ENCODE data around the gene LRBA.

Gene LRBA

GRCh38 chr4:150231107-150231770, 783.8 kb downstream of the LRBA start:
- Mint-ChIP-seq H3K36me3 (ENCODE audit: low read depth) (no peaks in the 10 kb centered on the region), H3K9me3 (no peaks in the 10 kb centered on the region), H3K27me3 (ENCODE audit: low read depth) (peaks cover 6% of the 10 kb centered on the region), H3K4me3 (no peak overlapping the region), H3K27ac (no peak overlapping the region), H3K4me1 (ENCODE audit: low read depth) (no peaks in the 10 kb centered on the region)
- no peak for DNase-seq (ENCODE audit: low spot score)

- DNase-seq (ENCODE audit: low spot score) = no peak
- H3K27ac Mint-ChIP-seq = no peak overlapping the region
- peaks cover 5% of the 10 kb centered on the region for H3K27me3 Mint-ChIP-seq (ENCODE audit: low read depth)
- H3K4me1 Mint-ChIP-seq (ENCODE audit: low read depth) = no peaks in the 10 kb centered on the region
- no peak overlapping the region for H3K4me3 Mint-ChIP-seq
- H3K9me3 Mint-ChIP-seq = no peaks in the 10 kb centered on the region
- no peaks in the 10 kb centered on the region for H3K36me3 Mint-ChIP-seq (ENCODE audit: low read depth)
These were observed 784.5 kb downstream of the LRBA start for GRCh38 chr4:150230561-150230960.

GRCh38 chr4:150229520-150229919, 785.6 kb downstream of the LRBA start:
- H3K4me1 Mint-ChIP-seq (ENCODE audit: low read depth) = no peaks in the 10 kb centered on the region
- no peaks in the 10 kb centered on the region for H3K36me3 Mint-ChIP-seq (ENCODE audit: low read depth)
- DNase-seq (ENCODE audit: low spot score) = no peak
- H3K27me3 Mint-ChIP-seq (ENCODE audit: low read depth) = peaks cover 5% of the 10 kb centered on the region
- H3K9me3 Mint-ChIP-seq = no peaks in the 10 kb centered on the region
- no peak overlapping the region for H3K27ac Mint-ChIP-seq
- no peak overlapping the region for H3K4me3 Mint-ChIP-seq

GRCh38 chr4:150224896-150225591, 790.0 kb downstream of the LRBA start:
- no peak for DNase-seq (ENCODE audit: low spot score)
- Mint-ChIP-seq H3K4me3 (no peak overlapping the region), H3K4me1 (ENCODE audit: low read depth) (no peaks in the 10 kb centered on the region), H3K27ac (no peak overlapping the region), H3K36me3 (ENCODE audit: low read depth) (no peaks in the 10 kb centered on the region), H3K9me3 (no peaks in the 10 kb centered on the region), H3K27me3 (ENCODE audit: low read depth) (peaks cover 5% of the 10 kb centered on the region)

GRCh38 chr4:150219841-150220240, 795.2 kb downstream of the LRBA start:
- H3K27ac Mint-ChIP-seq = no peak overlapping the region
- no peaks in the 10 kb centered on the region for H3K4me1 Mint-ChIP-seq (ENCODE audit: low read depth)
- no peak overlapping the region for H3K4me3 Mint-ChIP-seq
- no peaks in the 10 kb centered on the region for H3K36me3 Mint-ChIP-seq (ENCODE audit: low read depth)
- no peaks in the 10 kb centered on the region for H3K9me3 Mint-ChIP-seq
- DNase-seq (ENCODE audit: low spot score) = no peak
- peaks cover 5% of the 10 kb centered on the region for H3K27me3 Mint-ChIP-seq (ENCODE audit: low read depth)

GRCh38 chr4:150218447-150218846, 796.6 kb downstream of the LRBA start:
- Mint-ChIP-seq H3K4me1 (ENCODE audit: low read depth) (no peaks in the 10 kb centered on the region), H3K27me3 (ENCODE audit: low read depth) (peaks cover 5% of the 10 kb centered on the region), H3K36me3 (ENCODE audit: low read depth) (no peaks in the 10 kb centered on the region), H3K4me3 (no peak overlapping the region), H3K9me3 (no peaks in the 10 kb centered on the region), H3K27ac (no peak overlapping the region)
- DNase-seq (ENCODE audit: low spot score) = no peak

- H3K9me3 Mint-ChIP-seq = no peaks in the 10 kb centered on the region
- peaks cover 5% of the 10 kb centered on the region for H3K27me3 Mint-ChIP-seq (ENCODE audit: low read depth)
- H3K4me1 Mint-ChIP-seq (ENCODE audit: low read depth) = no peaks in the 10 kb centered on the region
- DNase-seq (ENCODE audit: low spot score) = no peak
- H3K36me3 Mint-ChIP-seq (ENCODE audit: low read depth) = no peaks in the 10 kb centered on the region
- no peak overlapping the region for H3K4me3 Mint-ChIP-seq
- no peak overlapping the region for H3K27ac Mint-ChIP-seq
These were observed 797.3 kb downstream of the LRBA start for GRCh38 chr4:150217808-150218207.

- Mint-ChIP-seq H3K27me3 (ENCODE audit: low read depth) (peaks cover 5% of the 10 kb centered on the region), H3K27ac (no peak overlapping the region), H3K9me3 (no peaks in the 10 kb centered on the region), H3K36me3 (ENCODE audit: low read depth) (no peaks in the 10 kb centered on the region), H3K4me1 (ENCODE audit: low read depth) (no peaks in the 10 kb centered on the region), H3K4me3 (no peak overlapping the region)
- DNase-seq (ENCODE audit: low spot score) = no peak
These were observed 797.9 kb downstream of the LRBA start for GRCh38 chr4:150217192-150217591.

GRCh38 chr4:150216726-150217125, 798.4 kb downstream of the LRBA start:
- H3K36me3 Mint-ChIP-seq (ENCODE audit: low read depth) = no peaks in the 10 kb centered on the region
- H3K4me1 Mint-ChIP-seq (ENCODE audit: low read depth) = no peaks in the 10 kb centered on the region
- DNase-seq (ENCODE audit: low spot score) = no peak
- H3K4me3 Mint-ChIP-seq = no peak overlapping the region
- peaks cover 5% of the 10 kb centered on the region for H3K27me3 Mint-ChIP-seq (ENCODE audit: low read depth)
- H3K27ac Mint-ChIP-seq = no peak overlapping the region
- H3K9me3 Mint-ChIP-seq = no peaks in the 10 kb centered on the region

- no peak overlapping the region for H3K4me3 Mint-ChIP-seq
- no peaks in the 10 kb centered on the region for H3K36me3 Mint-ChIP-seq (ENCODE audit: low read depth)
- peaks cover 4% of the 10 kb centered on the region for H3K27me3 Mint-ChIP-seq (ENCODE audit: low read depth)
- no peak for DNase-seq (ENCODE audit: low spot score)
- no peak overlapping the region for H3K27ac Mint-ChIP-seq
- no peaks in the 10 kb centered on the region for H3K9me3 Mint-ChIP-seq
- no peaks in the 10 kb centered on the region for H3K4me1 Mint-ChIP-seq (ENCODE audit: low read depth)
These were observed 799.5 kb downstream of the LRBA start for GRCh38 chr4:150215601-150216000.
